EH (cell line): ENCODE data around the gene HECA.
"Not testable (repeated sequence)": the region's sequence is repeated elsewhere in the genome, so short reads cannot be mapped to it uniquely, and the experiment has no call there.

Experiments
- DNase-seq: peaks from one replicate; pipeline ENCODE4 v3.0.0-alpha.2; 2015; ENCODE audit warnings: low read depth

The HECA gene

GRCh38 chr6:139135578-139136545, 982 bp downstream of the HECA start:
- DNase-seq = peak; percentile 42

GRCh38 chr6:139137706-139138105, 2.8 kb downstream of the HECA start:
- peak; percentile 59 for DNase-seq

GRCh38 chr6:139140854-139141253, 6.0 kb downstream of the HECA start:
- not testable (repeated sequence) for DNase-seq

GRCh38 chr6:139142262-139142661, 7.4 kb downstream of the HECA start:
- no peak for DNase-seq

- DNase-seq = no peak
Measured at GRCh38 chr6:139143111-139143510, 8.2 kb downstream of the HECA start.

GRCh38 chr6:139144490-139145085, 9.7 kb downstream of the HECA start:
- DNase-seq = no peak

- DNase-seq = no peak
Measured at GRCh38 chr6:139145661-139146060, 10.8 kb downstream of the HECA start.

GRCh38 chr6:139146317-139146726, 11.4 kb downstream of the HECA start:
- no peak for DNase-seq

GRCh38 chr6:139147628-139148027, 12.7 kb downstream of the HECA start:
- DNase-seq = no peak

- no peak for DNase-seq
Measured at GRCh38 chr6:139148557-139149235, 13.8 kb downstream of the HECA start.

- DNase-seq = no peak
Measured at GRCh38 chr6:139149383-139149782, 14.5 kb downstream of the HECA start.

- DNase-seq = no peak
Measured at GRCh38 chr6:139150920-139151319, 16.0 kb downstream of the HECA start.

- no peak for DNase-seq
Measured at GRCh38 chr6:139151425-139152087, 16.7 kb downstream of the HECA start.

- DNase-seq = peak; percentile 44
Measured at GRCh38 chr6:139152088-139152891, 17.4 kb downstream of the HECA start.

- DNase-seq = peak; percentile 44
Measured at GRCh38 chr6:139152892-139153271, 18.0 kb downstream of the HECA start.

- peak; percentile 82 for DNase-seq
Measured at GRCh38 chr6:139153855-139154254, 19.0 kb downstream of the HECA start.

GRCh38 chr6:139154881-139155547, 20.1 kb downstream of the HECA start:
- no peak for DNase-seq

- DNase-seq = no peak
Measured at GRCh38 chr6:139156102-139156501, 21.2 kb downstream of the HECA start.

- DNase-seq = no peak
Measured at GRCh38 chr6:139156551-139156950, 21.7 kb downstream of the HECA start.

GRCh38 chr6:139157086-139157485, 22.2 kb downstream of the HECA start:
- DNase-seq = not testable (repeated sequence)

- DNase-seq = peak; percentile 30
Measured at GRCh38 chr6:139159016-139159415, 24.1 kb downstream of the HECA start.
